HFF-Myc (cell line): Measurements from ENCODE around the gene DYSF.
A peak's percentile ranks its signal among the peaks of the same experiment; 100 is the strongest.

Experiments used
- DNase-seq: peaks from one replicate; pipeline ENCODE4 v3.0.0-alpha.2; 2011; ENCODE audit warnings: low read depth; ENCODE audit errors: extremely low read depth
- H3K4me3 ChIP-seq: replicated peaks from 2 replicates; pipeline ENCODE4 v1.5.1; 2011; ENCODE audit warnings: low read depth, mild to moderate bottlenecking, control low read depth, low read length
- TF ChIP-seq, protein P1 (sequence below): IDR thresholded peaks from 2 replicates; pipeline ENCODE4 v1.5.1; 2012; ENCODE audit warnings: mild to moderate bottlenecking, low read depth, low read length, control low read depth; ENCODE audit errors: missing control alignments

DYSF gene

DNA sequence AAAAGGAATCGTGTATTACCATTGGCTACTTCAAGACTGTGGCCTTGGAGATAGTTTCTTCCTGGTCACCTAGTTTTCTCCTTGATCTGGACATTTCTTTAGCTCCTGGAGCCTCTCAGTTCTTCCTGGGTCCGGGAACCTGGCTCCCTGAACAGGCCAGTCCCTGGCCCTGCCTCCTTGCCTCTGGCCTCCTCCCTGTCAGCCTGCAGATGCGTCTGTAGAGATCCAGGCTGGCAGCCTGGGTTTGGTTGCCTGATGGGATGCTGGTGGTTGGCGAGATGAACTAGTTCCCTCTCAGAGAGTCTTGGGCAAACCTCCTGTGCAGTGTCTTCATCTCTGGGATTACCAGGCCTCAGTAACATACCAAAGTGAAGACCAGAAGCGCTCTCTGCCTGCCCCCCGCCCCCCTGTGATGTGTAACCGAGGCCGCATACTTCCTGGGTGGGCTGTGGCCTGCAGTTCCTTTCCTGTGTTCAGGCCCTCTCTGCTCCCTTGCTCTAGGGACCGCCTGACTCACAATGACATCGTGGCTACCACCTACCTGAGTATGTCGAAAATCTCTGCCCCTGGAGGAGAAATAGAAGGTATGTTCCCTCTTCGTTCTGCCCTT lies 85.4 kb downstream of the DYSF start:
- TF ChIP-seq, protein P1, sequence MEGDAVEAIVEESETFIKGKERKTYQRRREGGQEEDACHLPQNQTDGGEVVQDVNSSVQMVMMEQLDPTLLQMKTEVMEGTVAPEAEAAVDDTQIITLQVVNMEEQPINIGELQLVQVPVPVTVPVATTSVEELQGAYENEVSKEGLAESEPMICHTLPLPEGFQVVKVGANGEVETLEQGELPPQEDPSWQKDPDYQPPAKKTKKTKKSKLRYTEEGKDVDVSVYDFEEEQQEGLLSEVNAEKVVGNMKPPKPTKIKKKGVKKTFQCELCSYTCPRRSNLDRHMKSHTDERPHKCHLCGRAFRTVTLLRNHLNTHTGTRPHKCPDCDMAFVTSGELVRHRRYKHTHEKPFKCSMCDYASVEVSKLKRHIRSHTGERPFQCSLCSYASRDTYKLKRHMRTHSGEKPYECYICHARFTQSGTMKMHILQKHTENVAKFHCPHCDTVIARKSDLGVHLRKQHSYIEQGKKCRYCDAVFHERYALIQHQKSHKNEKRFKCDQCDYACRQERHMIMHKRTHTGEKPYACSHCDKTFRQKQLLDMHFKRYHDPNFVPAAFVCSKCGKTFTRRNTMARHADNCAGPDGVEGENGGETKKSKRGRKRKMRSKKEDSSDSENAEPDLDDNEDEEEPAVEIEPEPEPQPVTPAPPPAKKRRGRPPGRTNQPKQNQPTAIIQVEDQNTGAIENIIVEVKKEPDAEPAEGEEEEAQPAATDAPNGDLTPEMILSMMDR, result no peak
- DNase-seq, result no peak
- H3K4me3 ChIP-seq, result no peak overlapping the region

DNA sequence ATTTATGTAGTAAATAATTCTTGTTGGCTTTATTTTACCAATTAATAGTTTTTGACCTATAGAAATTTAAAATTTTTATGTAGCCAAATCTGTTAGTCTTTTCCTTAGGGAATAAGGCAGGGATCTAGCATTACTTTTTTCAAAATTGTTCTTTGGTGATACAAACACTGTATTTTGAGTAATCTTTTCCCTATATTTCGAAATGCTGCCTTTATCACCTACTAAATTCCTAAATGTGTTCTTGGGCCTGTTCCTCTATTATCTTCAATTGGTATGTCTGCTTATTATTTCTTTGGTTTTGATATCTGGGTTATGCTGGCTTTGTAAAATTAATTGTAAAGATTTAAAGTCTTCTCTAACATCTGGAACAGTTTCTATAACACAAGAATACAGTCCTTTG lies 87.5 kb downstream of the DYSF start:
- no peak overlapping the region for H3K4me3 ChIP-seq
- no peak for DNase-seq
- TF ChIP-seq, protein P1, result no peak

DNA sequence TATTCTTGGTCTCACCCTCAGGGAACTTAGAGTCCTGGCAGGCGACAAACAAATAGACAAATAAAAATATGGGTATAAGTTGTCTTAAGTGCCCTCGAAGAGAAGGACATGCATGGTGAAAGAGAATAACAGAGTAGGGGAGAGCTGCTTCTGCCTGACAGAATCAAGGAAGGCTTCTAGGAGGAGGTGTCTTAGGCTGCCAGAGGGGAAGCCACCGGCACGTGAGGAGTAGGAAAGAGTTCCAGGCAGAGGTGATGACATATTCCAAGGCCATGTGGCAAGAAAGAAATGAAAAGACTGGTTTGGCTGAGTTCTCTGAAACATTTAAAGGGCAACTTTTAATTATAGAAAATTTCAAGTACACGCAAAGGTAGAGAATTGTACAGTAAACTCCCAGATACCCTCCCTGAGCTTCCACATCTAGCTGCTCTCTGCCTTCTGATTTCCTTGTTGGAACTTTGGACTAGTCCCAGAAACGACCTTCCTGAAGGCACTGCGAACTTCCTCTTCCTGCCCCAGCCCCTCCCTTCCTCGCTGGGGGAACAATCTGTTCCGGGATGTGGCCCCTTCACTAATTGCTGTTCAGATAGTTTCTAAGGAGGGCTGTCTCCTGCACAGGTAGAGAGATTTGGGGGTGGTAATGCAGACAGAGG lies 91.7 kb downstream of the DYSF start:
- H3K4me3 ChIP-seq, result no peak overlapping the region
- TF ChIP-seq, protein P1, result no peak
- DNase-seq, result no peak

DNA sequence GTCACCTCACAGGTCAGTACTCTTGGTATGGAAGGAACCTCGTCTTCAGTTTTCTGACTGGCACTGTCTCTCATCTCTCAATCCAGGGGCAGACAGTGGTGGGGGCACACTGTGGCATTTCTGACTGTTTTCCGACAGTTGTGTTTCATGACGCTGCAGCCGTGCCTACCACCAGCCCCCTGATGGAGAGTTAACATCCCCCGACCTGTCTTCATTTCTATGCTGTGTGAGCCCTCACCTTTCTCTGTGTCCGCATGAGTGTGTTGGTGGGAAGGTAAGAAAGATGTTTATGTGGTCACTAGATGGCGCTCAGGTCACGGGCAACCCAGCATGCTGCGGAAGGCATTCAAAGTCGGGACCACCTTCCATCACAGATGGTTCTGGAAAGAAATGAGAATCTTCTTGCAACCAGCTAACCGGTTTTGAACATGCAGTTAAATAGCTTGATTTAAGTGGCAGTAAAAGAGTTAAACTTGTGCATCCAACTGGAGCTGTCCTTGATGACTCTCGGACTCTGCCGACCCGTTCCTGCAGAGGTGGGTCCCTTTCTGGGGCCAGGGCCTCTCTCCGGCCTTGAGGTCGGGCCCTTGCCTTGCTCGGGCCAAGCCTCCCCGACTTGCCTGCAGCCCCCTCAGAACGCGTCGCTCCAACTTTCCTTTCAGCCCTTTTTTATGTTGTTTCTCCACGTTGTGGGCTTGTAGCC lies 92.4 kb downstream of the DYSF start:
- H3K4me3 ChIP-seq, result no peak overlapping the region
- DNase-seq, result peak; percentile 56
- TF ChIP-seq, protein P1, result peak; percentile 71

DNA sequence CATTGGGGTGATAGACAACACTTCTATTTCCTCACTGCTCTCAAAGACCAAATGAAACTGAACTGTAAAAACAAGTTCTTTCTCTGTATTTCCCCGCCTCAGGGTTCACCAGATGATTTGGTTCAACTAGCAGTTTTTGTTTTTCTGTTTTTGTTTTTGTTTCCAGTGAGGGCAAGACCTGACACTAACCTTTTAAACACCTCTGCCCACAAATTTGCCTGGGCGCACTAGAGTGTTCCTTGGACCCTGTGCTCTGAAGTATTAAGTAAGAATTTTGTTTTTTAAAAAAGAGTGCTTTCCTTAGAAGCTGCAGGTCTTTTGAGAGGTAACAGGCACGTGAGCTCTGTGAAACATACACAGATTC lies 92.9 kb downstream of the DYSF start:
- TF ChIP-seq, protein P1, result no peak
- H3K4me3 ChIP-seq, result no peak overlapping the region
- DNase-seq, result no peak

DNA sequence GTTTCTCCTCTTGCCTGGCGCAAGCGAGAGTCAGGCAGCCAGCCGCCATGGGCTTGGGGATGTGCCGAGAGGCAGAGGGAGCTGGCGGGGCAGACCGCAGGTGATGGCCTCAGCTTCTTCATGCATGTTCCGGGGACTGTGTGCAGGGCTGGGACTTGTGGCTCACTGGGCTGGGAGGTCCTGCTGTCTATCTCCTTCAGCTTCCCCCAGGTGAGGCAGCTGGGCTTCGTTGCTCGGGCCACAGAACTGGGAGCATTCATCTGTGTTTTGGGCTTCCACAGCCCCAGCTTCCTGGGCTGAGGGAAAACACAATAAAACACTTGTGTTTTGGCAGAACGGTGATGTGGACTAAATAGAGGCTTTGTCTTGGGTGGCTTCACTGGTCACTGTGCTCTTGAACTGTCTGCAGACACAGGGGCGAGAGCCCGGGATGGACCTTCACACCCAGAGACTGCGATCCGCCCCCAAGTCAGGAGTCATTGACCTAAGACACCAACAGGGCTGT lies 93.5 kb downstream of the DYSF start:
- DNase-seq, result no peak
- H3K4me3 ChIP-seq, result no peak overlapping the region
- TF ChIP-seq, protein P1, result no peak
